GM12872 (cell line): ENCODE measurements around the gene LRRK2.

Experiments
- TF ChIP-seq, protein P1 (sequence below): IDR thresholded peaks from 3 replicates; pipeline ENCODE4 v1.5.1; 2011; ENCODE audit warnings: low read depth, mild to moderate bottlenecking, low read length, moderate library complexity; ENCODE audit not compliant: insufficient read depth

LRRK2 gene

DNA sequence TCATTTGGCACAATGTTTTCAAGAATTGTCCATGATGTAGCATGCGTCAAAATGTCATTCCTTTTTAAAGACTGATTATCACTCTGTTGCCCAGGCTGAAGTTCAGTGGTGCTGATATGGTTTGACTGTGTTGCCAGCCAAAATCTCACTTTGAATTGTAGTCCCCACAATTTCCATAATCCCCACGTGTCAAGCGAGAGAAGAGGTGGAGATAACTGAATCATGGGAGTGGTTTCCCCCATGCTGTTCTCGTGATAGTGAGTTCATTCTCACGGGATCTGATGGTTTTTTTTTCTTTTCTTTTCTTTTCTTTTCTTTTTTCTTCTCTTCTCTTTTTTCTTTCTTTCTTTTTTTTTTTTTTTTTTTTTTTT lies 21.8 kb upstream of the LRRK2 start:
- TF ChIP-seq, protein P1, sequence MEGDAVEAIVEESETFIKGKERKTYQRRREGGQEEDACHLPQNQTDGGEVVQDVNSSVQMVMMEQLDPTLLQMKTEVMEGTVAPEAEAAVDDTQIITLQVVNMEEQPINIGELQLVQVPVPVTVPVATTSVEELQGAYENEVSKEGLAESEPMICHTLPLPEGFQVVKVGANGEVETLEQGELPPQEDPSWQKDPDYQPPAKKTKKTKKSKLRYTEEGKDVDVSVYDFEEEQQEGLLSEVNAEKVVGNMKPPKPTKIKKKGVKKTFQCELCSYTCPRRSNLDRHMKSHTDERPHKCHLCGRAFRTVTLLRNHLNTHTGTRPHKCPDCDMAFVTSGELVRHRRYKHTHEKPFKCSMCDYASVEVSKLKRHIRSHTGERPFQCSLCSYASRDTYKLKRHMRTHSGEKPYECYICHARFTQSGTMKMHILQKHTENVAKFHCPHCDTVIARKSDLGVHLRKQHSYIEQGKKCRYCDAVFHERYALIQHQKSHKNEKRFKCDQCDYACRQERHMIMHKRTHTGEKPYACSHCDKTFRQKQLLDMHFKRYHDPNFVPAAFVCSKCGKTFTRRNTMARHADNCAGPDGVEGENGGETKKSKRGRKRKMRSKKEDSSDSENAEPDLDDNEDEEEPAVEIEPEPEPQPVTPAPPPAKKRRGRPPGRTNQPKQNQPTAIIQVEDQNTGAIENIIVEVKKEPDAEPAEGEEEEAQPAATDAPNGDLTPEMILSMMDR, result no peak

DNA sequence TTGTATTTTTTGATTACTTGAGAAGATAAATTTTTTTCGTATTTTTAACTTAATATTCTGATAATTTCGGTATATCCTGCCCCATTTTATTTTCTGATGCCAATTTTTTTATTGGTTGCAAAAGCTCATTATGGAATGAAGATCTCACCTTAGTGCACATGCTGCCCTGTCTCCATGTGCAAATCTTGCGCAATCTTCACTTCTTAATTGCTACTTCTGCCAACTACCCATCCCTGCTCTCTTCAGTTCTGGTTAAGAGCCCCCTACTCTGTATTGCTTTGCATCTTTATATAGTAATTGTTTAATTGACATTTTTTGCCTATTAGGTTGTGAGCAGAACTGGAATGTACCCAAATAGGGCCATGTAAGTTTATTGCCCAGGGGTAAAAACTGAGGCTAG lies 20.5 kb upstream of the LRRK2 start:
- TF ChIP-seq, protein P1, result no peak

DNA sequence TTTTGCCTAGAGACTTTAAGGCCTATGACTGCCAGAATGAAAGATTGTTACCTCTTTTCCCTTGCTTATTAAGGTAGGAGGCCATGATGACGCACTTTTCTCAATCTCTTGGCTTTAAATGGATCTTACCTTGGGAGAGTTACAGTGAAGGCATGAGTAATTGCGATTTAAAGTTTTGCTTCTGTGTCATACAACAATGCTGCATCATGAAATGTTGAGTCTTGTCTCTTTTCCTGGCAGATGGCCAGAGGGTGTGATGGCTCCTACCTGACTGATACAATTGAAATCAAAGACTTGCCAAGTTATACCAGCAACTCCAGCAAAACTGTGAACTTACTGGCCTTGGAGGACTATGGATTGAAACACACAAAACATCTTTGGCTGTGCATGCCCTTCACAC lies 17.2 kb upstream of the LRRK2 start:
- TF ChIP-seq, protein P1, result no peak

DNA sequence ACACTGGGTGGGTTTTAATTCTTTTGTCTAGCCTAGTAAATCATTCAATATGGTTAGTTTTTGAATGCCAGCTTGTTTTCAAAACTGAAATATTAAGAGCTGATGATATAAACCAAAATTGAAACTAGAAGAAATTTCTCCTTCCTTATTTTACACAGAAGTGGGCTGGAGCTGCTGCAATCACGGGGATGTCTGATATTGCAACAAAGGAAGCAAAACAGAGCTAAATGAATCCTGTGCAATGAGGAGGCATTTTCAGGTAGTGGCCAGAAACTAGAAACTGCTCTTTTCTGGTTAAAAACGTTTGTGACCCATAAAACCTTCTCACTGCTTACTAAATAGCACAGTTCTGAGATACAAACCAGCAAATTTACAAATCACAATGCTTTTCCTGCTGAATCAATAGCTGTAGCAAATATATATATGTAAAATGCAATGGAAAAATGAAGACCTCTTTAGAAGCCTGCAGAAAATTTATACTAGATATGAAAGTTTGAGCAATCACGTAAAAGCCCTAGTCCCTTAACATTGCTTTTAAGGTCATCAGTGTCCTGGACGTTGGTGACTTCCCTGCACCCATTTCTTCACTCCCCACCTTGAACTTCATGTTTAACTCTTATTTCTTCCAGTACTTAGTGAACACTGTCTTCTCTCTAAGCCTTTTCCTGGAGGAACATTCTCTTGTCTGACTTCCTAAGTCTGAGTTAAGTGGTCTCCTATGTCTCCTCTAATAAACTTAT lies 15.9 kb upstream of the LRRK2 start:
- TF ChIP-seq, protein P1, result no peak

DNA sequence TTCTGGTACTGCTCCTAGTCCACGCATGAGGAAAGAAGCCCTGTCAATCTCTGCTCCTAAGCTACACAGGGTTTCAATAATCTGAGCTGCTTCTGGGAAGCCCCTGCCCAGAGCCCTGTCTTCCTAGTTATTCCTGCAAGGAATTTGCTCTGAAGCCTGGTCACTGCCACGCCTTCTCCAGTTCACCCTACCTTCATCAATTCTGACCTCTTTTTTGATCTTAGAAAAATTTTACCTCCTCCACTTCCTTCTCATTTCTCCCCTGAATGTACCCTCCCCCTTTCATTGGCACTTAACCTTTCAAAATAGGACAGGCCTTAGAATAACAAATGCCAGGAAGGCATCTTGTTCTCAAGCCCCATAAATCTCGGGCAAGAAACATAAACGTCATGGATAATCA lies 14.9 kb upstream of the LRRK2 start:
- TF ChIP-seq, protein P1, result no peak

DNA sequence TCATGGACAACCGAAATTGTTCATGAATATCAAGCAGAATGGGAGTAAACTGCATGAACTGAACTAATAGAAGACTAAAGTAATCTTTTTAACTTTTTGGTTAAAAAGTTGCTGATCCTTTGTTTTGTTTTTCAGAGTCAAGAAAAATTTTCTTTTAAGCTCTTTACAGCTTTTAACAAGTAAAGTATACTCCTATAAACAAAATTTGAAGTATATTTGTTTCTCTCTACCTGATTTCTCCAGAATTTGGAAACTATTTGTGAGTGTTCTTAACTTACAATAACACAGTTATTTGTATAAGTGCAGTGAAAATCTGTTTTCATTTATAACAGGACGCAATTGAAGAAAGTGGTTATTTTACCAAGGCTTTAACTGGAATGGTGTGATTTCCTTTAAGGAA lies 12.2 kb upstream of the LRRK2 start:
- TF ChIP-seq, protein P1, result no peak

DNA sequence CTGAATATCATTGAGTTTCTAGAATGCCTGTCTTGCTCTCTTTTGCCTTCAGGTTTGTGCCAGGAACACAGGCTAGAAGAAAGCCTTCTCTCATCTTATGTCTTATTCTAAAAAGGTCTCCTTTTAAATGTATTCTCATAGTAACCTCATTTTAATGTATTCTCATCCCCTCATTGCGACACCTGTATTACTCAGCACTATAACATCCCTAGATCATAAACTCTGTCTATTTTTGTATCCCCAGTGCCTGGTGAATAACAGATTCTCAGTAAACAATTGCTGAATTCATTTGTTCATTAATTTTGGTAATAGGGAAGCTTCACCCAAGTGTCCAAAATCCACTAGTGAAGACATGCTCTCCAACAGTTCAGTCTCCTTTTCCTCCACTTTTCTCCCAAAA lies 8.8 kb upstream of the LRRK2 start:
- TF ChIP-seq, protein P1, result no peak
